ENCODE results near the gene HYAL4. TPM values are rescaled to one million over a fixed set of nuclear protein-coding genes. Genes with fewer than 3 reads are reported as not detected.

The HYAL4 gene
- total and polyA plus RNA-seq, 2 donors (not counting 1 experiment from before 2014, with no cell fraction given), result 0.42 TPM; not detected in 1

DNA sequence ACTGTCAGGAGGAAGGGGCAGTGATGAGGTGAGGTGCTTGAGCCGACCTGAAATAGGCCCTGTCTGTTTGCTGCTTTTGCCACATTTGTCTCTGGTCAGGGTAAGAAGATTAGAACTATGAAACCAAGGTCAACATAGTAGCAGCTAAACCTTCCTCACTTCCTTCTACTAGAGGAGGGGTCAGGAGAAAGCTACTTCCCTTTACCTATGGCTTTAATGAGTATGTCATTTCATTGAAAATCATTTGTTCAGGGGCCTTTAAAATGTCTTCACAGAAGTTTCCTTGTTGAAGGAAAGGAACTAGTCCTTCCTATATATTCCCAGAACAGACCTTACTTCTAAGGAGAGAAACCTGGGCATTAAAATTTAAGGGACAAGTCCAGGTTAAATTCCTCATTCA lies 19.0 kb downstream of the HYAL4 start:
- Mint-ChIP-seq H3K27ac (no peak overlapping the region), H3K4me1 (no peaks in the 10 kb centered on the region), H3K9me3 (ENCODE audit: insufficient read depth) (no peaks in the 10 kb centered on the region), H3K27me3 (peaks cover 3% of the 10 kb centered on the region), H3K4me3 (no peak overlapping the region)
- Histone ChIP-seq H3K9me3 (ENCODE audit: control extremely low read depth in 1 of 3, control insufficient read depth in 2 of 3, insufficient read depth in 1 of 3, low read length in 2 of 3) (no peaks in the 10 kb centered on the region), H3K27me3 (replicated peaks in 1 of 4; ENCODE audit: control extremely low read depth in 1 of 4, control insufficient read depth in 3 of 4, insufficient read depth in 4 of 4, low read length in 3 of 4) (no peaks in the 10 kb centered on the region), H3K9ac (ENCODE audit: low read length) (no peak overlapping the region), H3K27ac (ENCODE audit: low read length in 2 of 2) (no peak overlapping the region), H3K4me1 (ENCODE audit: control insufficient read depth in 2 of 2, insufficient read depth in 2 of 2, low read length in 2 of 2) (no peaks in the 10 kb centered on the region), H2AFZ (ENCODE audit: insufficient read depth, low read depth, low read length, poor library complexity, severe bottlenecking) (no peak overlapping the region), H3K79me2 (ENCODE audit: control insufficient read depth, insufficient read depth, low read length) (no peaks in the 10 kb centered on the region), H3K36me3 (replicated peaks in 1 of 2; ENCODE audit: control extremely low read depth in 1 of 2, control insufficient read depth in 1 of 2, extremely low read depth in 1 of 2, insufficient read depth in 2 of 2, low read length in 1 of 2) (no peaks in the 10 kb centered on the region), H3K4me3 (ENCODE audit: control extremely low read depth in 1 of 5, extremely low read depth in 1 of 5, insufficient read depth in 1 of 5, low read depth in 2 of 5, low read length in 4 of 5) (no peak overlapping the region), H3K4me2 (replicated peaks; ENCODE audit: low read depth, low read length, poor library complexity, severe bottlenecking) (no peak overlapping the region), H4K20me1 (ENCODE audit: control insufficient read depth, insufficient read depth, low read length, poor library complexity, severe bottlenecking) (no peaks in the 10 kb centered on the region)
- ChIA-PET CTCF (interaction anchor here (1.1 to 3.8 kb wide), 6 partner anchors 9 to 370 kb away, joined by 4 to 36 read pairs (median 4); no protein-coding TSS in a partner anchor), POLR2A (no interaction called here)
- no CpG with 5 or more reads among the region's 1 CpG for WGBS (ENCODE audit: insufficient coverage)
- TF ChIP-seq, protein P1, sequence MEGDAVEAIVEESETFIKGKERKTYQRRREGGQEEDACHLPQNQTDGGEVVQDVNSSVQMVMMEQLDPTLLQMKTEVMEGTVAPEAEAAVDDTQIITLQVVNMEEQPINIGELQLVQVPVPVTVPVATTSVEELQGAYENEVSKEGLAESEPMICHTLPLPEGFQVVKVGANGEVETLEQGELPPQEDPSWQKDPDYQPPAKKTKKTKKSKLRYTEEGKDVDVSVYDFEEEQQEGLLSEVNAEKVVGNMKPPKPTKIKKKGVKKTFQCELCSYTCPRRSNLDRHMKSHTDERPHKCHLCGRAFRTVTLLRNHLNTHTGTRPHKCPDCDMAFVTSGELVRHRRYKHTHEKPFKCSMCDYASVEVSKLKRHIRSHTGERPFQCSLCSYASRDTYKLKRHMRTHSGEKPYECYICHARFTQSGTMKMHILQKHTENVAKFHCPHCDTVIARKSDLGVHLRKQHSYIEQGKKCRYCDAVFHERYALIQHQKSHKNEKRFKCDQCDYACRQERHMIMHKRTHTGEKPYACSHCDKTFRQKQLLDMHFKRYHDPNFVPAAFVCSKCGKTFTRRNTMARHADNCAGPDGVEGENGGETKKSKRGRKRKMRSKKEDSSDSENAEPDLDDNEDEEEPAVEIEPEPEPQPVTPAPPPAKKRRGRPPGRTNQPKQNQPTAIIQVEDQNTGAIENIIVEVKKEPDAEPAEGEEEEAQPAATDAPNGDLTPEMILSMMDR (IDR thresholded peaks at IDR 0.05), result no peak
- TF ChIP-seq EZH2 (IDR thresholded peaks at IDR 0.05; ENCODE audit: borderline replicate concordance, insufficient read depth, low read depth, low read length, poor library complexity, severe bottlenecking), result no peak
- intact Hi-C loops (cut with micrococcal nuclease), result loop anchor here (2.0 kb wide), 1 partner anchor 229 kb away; no protein-coding TSS in a partner anchor
- DNase-seq (no peak), ATAC-seq (ENCODE audit: low read depth) (no peak)

DNA sequence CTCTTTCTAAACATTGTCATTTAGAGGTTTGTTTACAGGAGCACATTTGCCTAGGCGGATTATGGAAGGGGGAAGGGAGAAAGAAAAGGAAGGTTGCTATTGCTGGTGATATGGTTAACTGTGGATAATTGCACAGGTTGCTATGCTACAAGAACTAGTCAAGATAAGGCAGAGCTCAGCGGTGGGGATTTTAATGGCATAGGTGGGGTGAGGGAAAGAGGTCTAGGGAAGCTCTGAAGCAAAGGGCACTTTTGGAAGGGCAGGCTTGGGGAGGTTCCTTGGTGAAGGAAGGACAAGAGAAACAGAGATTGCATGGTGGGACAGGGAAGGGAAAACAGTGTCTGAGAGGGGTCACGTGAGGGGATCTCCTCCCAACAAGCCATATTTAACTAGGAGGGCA lies 19.5 kb downstream of the HYAL4 start:
- no peaks in the 10 kb centered on the region for H3K27me3 ChIP-seq (replicated peaks in 1 of 4; ENCODE audit: control extremely low read depth in 1 of 4, control insufficient read depth in 3 of 4, insufficient read depth in 4 of 4, low read length in 3 of 4)
- no peaks in the 10 kb centered on the region for H3K4me1 ChIP-seq (ENCODE audit: control insufficient read depth in 2 of 2, insufficient read depth in 2 of 2, low read length in 2 of 2)
- no peaks in the 10 kb centered on the region for H3K9me3 Mint-ChIP-seq (ENCODE audit: insufficient read depth)
- no peaks in the 10 kb centered on the region for H3K79me2 ChIP-seq (ENCODE audit: control insufficient read depth, insufficient read depth, low read length)
- WGBS (ENCODE audit: insufficient coverage), result 93% methylated on average over 3 of the region's 3 CpGs
- no peak for TF ChIP-seq EZH2 (IDR thresholded peaks at IDR 0.05; ENCODE audit: borderline replicate concordance, insufficient read depth, low read depth, low read length, poor library complexity, severe bottlenecking)
- TF ChIP-seq, protein P1 (IDR thresholded peaks at IDR 0.05), result no peak
- H3K4me3 Mint-ChIP-seq, result no peak overlapping the region
- no peak overlapping the region for H3K27ac Mint-ChIP-seq
- ChIA-PET CTCF (interaction anchor here (0.7 to 3.8 kb wide), 11 partner anchors 8 to 370 kb away, joined by 3 to 36 read pairs (median 5); no protein-coding TSS in a partner anchor), POLR2A (no interaction called here)
- H3K4me2 ChIP-seq (replicated peaks; ENCODE audit: low read depth, low read length, poor library complexity, severe bottlenecking), result no peak overlapping the region
- H4K20me1 ChIP-seq (ENCODE audit: control insufficient read depth, insufficient read depth, low read length, poor library complexity, severe bottlenecking), result no peaks in the 10 kb centered on the region
- no peak overlapping the region for H3K9ac ChIP-seq (ENCODE audit: low read length)
- H3K4me1 Mint-ChIP-seq, result no peaks in the 10 kb centered on the region
- H3K4me3 ChIP-seq (ENCODE audit: control extremely low read depth in 1 of 5, extremely low read depth in 1 of 5, insufficient read depth in 1 of 5, low read depth in 2 of 5, low read length in 4 of 5), result no peak overlapping the region
- no peak for ATAC-seq (ENCODE audit: low read depth)
- H2AFZ ChIP-seq (ENCODE audit: insufficient read depth, low read depth, low read length, poor library complexity, severe bottlenecking), result no peak overlapping the region
- no peaks in the 10 kb centered on the region for H3K36me3 ChIP-seq (replicated peaks in 1 of 2; ENCODE audit: control extremely low read depth in 1 of 2, control insufficient read depth in 1 of 2, extremely low read depth in 1 of 2, insufficient read depth in 2 of 2, low read length in 1 of 2)
- DNase-seq, result no peak
- intact Hi-C loops (cut with micrococcal nuclease), result loop anchor here (2.0 kb wide), 1 partner anchor 230 kb away; no protein-coding TSS in a partner anchor
- no peak overlapping the region for H3K27ac ChIP-seq (ENCODE audit: low read length in 2 of 2)
- no peaks in the 10 kb centered on the region for H3K9me3 ChIP-seq (ENCODE audit: control extremely low read depth in 1 of 3, control insufficient read depth in 2 of 3, insufficient read depth in 1 of 3, low read length in 2 of 3)
- H3K27me3 Mint-ChIP-seq, result peaks cover 3% of the 10 kb centered on the region
